Neural progenitor cell (in vitro differentiated cells): Measurements from ENCODE around the gene MMD. TPM values are rescaled to one million over a fixed set of nuclear protein-coding genes. Genes with fewer than 3 reads are reported as not detected.

Experiments used
- DNase-seq: peaks from one replicate; pipeline ENCODE4 v3.0.0-alpha.2; 2016; ENCODE audit warnings: low spot score
- H2AFZ ChIP-seq: fragments of 200-600 bp; sonication (generic); replicated peaks from 2 replicates; pipeline ENCODE4 v1.6.1; 2016; ENCODE audit warnings: antibody characterized with exemption
- H3F3A ChIP-seq: fragments of 200-600 bp; sonication (generic); 2 replicates; pipeline ENCODE4 v1.6.1; 2016; ENCODE audit warnings: antibody characterized with exemption, low read depth
- H3K27ac ChIP-seq: fragments of 200-600 bp; sonication (generic); 2 replicates; pipeline ENCODE4 v1.5.1; 2016; ENCODE audit warnings: mild to moderate bottlenecking
- H3K27me3 ChIP-seq: fragments of 200-600 bp; sonication (generic); 2 replicates; pipeline ENCODE4 v1.6.1; 2016; ENCODE audit warnings: mild to moderate bottlenecking, moderate library complexity
- H3K36me3 ChIP-seq: fragments of 200-600 bp; sonication (generic); 2 replicates; pipeline ENCODE4 v1.5.1; 2016
- H3K4me1 ChIP-seq: fragments of 200-600 bp; sonication (generic); 2 replicates; pipeline ENCODE4 v1.6.1; 2016; ENCODE audit warnings: mixed run types
- H3K4me2 ChIP-seq: fragments of 200-600 bp; sonication (generic); 2 replicates; pipeline ENCODE4 v1.6.1; 2016
- H3K4me3 ChIP-seq: fragments of 200-600 bp; sonication (generic); 2 replicates; pipeline ENCODE4 v1.5.1; 2016
- H3K79me2 ChIP-seq: fragments of 200-600 bp; sonication (generic); 2 replicates; pipeline ENCODE4 v1.6.1; 2016; ENCODE audit warnings: low read depth
- H3K9ac ChIP-seq: fragments of 200-600 bp; sonication (generic); 2 replicates; pipeline ENCODE4 v1.6.1; 2016
- H3K9me3 ChIP-seq: fragments of 200-600 bp; sonication (generic); 2 replicates; pipeline ENCODE4 v1.5.1; 2016; ENCODE audit warnings: low read depth
- H4K20me1 ChIP-seq: fragments of 200-600 bp; sonication (generic); 2 replicates; pipeline ENCODE4 v1.6.1; 2016; ENCODE audit warnings: low read depth
- H3K27ac Mint-ChIP-seq: 3 replicates; pipeline ENCODE4 v1.8.0; 2021; ENCODE audit warnings: mixed read lengths
- H3K27me3 Mint-ChIP-seq: 2 replicates; pipeline ENCODE4 v1.8.0; 2022; ENCODE audit warnings: low read depth, mild to moderate bottlenecking, inconsistent platforms, moderate library complexity, mixed read lengths; ENCODE audit not compliant: insufficient read depth
- H3K36me3 Mint-ChIP-seq: 3 replicates; pipeline ENCODE4 v1.8.0; 2021; ENCODE audit warnings: mixed read lengths
- H3K4me1 Mint-ChIP-seq: 3 replicates; pipeline ENCODE4 v1.8.0; 2021; ENCODE audit warnings: mixed read lengths
- H3K4me3 Mint-ChIP-seq: 3 replicates; pipeline ENCODE4 v1.8.0; 2021; ENCODE audit warnings: mild to moderate bottlenecking, moderate library complexity, mixed read lengths
- H3K9me3 Mint-ChIP-seq: 3 replicates; pipeline ENCODE4 v1.8.0; 2020; ENCODE audit warnings: mixed read lengths
- EZH2 ChIP-seq: fragments of 200-600 bp; sonication (generic); IDR thresholded peaks from 2 replicates; pipeline ENCODE4 v1.6.1; 2017; ENCODE audit warnings: antibody characterized with exemption, mild to moderate bottlenecking, moderate library complexity
- EZH2phosphoT487 ChIP-seq: fragments of 200-600 bp; sonication (generic); IDR thresholded peaks from 2 replicates; pipeline ENCODE4 v1.6.1; 2017; ENCODE audit warnings: antibody characterized with exemption
- total RNA-seq: library from RNA; depleted of rRNA; stranded (reverse); fragments of >200 nt; gene quantifications from 2 replicates; pipeline ENCODE4 v1.2.3, GENCODE V29; 2015; ENCODE audit warnings: low replicate concordance
- TF ChIP-seq, protein P1 (sequence below): fragments of 200-600 bp; sonication (generic); IDR thresholded peaks from 2 replicates; pipeline ENCODE4 v1.5.1; 2017; ENCODE audit warnings: antibody characterized with exemption, mild to moderate bottlenecking

The MMD gene
- total RNA-seq, 1 donor from 2014 or later: 122 TPM

DNA sequence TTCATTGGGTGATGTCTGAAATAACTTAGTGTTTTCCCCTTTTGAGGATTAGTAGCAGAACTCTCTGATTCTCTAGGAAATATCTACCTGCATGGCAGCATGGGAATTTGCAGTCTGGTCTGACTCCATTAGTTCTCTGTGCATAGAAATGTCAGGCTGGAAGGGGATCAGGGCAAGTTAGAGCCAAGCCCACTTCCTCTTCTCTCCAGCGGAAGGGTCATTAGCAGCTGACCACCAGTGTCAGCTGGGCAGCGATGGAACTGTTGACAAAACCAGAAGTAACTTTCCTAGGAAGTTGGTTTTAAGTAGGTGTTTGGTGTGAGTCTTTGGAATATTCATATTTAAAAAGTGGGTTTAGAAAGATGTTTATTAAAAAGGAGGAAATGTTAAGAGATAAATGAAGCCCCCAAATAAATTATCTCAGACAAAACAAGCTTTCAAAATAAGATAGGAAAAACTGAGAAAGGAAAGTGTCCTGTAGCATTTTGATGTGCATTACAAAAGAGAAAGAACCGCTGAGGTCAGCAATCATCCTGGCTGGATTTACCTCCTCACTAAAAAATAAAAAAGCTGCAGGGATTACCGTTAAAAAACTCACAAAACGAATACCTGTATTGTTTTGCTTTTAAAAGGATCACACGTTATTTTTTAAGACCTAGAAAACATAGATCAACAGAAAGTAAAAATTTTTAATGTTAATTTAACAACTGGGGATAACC is 32.4 kb upstream of the MMD start:
- Mint-ChIP-seq H3K27me3 (peaks cover 4% of the 10 kb centered on the region), H3K4me1 (peaks cover 9% of the 10 kb centered on the region), H3K9me3 (peaks cover 6% of the 10 kb centered on the region), H3K27ac (no peak overlapping the region), H3K4me3 (no peak overlapping the region), H3K36me3 (no peaks in the 10 kb centered on the region)
- no peak for DNase-seq
- Histone ChIP-seq H3K4me3 (no peak overlapping the region), H3K27ac (no peak overlapping the region), H3K9me3 (no peaks in the 10 kb centered on the region), H3K4me2 (no peak overlapping the region), H3K27me3 (no peaks in the 10 kb centered on the region), H3F3A (no peaks in the 10 kb centered on the region), H2AFZ (no peak overlapping the region), H3K36me3 (no peaks in the 10 kb centered on the region), H4K20me1 (no peaks in the 10 kb centered on the region), H3K79me2 (no peaks in the 10 kb centered on the region), H3K9ac (no peak overlapping the region), H3K4me1 (peaks cover 7% of the 10 kb centered on the region)
- TF ChIP-seq EZH2 (no peak), EZH2phosphoT487 (no peak)
- TF ChIP-seq, protein P1, sequence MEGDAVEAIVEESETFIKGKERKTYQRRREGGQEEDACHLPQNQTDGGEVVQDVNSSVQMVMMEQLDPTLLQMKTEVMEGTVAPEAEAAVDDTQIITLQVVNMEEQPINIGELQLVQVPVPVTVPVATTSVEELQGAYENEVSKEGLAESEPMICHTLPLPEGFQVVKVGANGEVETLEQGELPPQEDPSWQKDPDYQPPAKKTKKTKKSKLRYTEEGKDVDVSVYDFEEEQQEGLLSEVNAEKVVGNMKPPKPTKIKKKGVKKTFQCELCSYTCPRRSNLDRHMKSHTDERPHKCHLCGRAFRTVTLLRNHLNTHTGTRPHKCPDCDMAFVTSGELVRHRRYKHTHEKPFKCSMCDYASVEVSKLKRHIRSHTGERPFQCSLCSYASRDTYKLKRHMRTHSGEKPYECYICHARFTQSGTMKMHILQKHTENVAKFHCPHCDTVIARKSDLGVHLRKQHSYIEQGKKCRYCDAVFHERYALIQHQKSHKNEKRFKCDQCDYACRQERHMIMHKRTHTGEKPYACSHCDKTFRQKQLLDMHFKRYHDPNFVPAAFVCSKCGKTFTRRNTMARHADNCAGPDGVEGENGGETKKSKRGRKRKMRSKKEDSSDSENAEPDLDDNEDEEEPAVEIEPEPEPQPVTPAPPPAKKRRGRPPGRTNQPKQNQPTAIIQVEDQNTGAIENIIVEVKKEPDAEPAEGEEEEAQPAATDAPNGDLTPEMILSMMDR: no peak

DNA sequence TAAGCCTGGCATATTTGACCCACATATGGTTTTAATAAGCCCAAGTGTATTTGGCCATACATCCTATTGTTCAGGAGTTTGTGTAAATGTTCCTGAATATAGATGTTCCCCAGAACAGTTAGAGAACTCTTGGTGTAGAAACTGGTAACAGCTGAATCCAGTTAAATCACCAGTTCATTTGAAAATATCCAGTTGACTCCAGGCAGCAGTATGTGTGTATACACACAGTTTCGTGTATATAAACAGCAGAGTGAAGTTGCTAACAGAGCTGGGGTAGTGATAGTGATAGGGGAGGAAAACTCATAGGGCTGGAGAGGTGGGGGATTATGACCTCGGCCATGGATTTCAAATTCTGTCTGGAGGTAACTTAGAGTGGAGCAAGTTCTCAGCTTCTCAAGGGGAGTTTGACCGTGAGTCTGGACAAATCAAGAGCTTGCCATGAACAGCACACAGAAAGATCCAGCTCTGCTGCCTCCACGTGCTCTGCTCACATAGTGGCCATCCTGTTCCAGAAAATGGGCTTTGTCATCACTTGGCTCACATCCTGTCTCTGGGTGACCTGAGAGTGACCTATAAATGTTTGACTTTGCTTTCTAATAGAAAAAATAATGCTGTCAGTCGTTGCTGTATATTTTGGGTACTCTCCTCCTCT is 30.6 kb upstream of the MMD start:
- no peaks in the 10 kb centered on the region for H3K79me2 ChIP-seq
- Mint-ChIP-seq H3K27ac (no peak overlapping the region), H3K36me3 (no peaks in the 10 kb centered on the region), H3K4me1 (peaks cover 9% of the 10 kb centered on the region), H3K4me3 (no peak overlapping the region), H3K9me3 (peaks cover 3% of the 10 kb centered on the region), H3K27me3 (peaks cover 4% of the 10 kb centered on the region)
- H3K36me3 ChIP-seq: no peaks in the 10 kb centered on the region
- no peaks in the 10 kb centered on the region for H3K27me3 ChIP-seq
- no peak overlapping the region for H3K4me2 ChIP-seq
- no peaks in the 10 kb centered on the region for H4K20me1 ChIP-seq
- no peak overlapping the region for H3K4me3 ChIP-seq
- H3F3A ChIP-seq: no peaks in the 10 kb centered on the region
- no peak overlapping the region for H3K27ac ChIP-seq
- TF ChIP-seq EZH2phosphoT487 (no peak), EZH2 (no peak)
- TF ChIP-seq, protein P1: no peak
- DNase-seq: no peak
- H3K4me1 ChIP-seq: peaks cover 7% of the 10 kb centered on the region
- no peak overlapping the region for H3K9ac ChIP-seq
- H2AFZ ChIP-seq: no peak overlapping the region
- no peaks in the 10 kb centered on the region for H3K9me3 ChIP-seq

DNA sequence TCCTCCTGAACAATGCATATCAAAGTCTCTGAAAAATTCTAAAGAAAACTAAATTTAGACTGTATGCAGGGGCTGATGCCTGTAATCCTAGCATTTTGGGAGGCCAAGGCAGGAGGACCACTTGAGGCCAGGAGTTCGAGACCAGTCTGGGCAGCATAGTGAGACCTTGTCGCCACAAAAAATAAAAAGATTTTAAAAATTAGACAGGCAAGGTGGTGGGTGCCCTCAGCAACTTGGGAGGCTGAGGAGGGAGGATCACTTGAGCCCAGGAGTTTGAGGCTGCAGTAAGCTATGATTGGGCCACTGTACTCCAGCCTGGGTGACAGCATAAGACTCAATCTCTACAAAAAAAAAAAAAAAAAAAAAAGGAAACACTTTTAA is 30.1 kb upstream of the MMD start:
- H3K4me1 Mint-ChIP-seq: peaks cover 9% of the 10 kb centered on the region
- no peak overlapping the region for H3K4me2 ChIP-seq
- H3K27ac ChIP-seq: no peak overlapping the region
- no peaks in the 10 kb centered on the region for H4K20me1 ChIP-seq
- H3K4me3 ChIP-seq: no peak overlapping the region
- no peaks in the 10 kb centered on the region for H3K9me3 ChIP-seq
- no peaks in the 10 kb centered on the region for H3F3A ChIP-seq
- H2AFZ ChIP-seq: no peak overlapping the region
- no peaks in the 10 kb centered on the region for H3K27me3 ChIP-seq
- no peaks in the 10 kb centered on the region for H3K36me3 Mint-ChIP-seq
- TF ChIP-seq EZH2phosphoT487 (no peak), EZH2 (no peak)
- TF ChIP-seq, protein P1: no peak
- H3K36me3 ChIP-seq: no peaks in the 10 kb centered on the region
- H3K4me1 ChIP-seq: peaks cover 7% of the 10 kb centered on the region
- DNase-seq: no peak
- no peaks in the 10 kb centered on the region for H3K79me2 ChIP-seq
- peaks cover 4% of the 10 kb centered on the region for H3K27me3 Mint-ChIP-seq
- no peak overlapping the region for H3K27ac Mint-ChIP-seq
- H3K9me3 Mint-ChIP-seq: peaks cover 2% of the 10 kb centered on the region
- no peak overlapping the region for H3K9ac ChIP-seq
- no peak overlapping the region for H3K4me3 Mint-ChIP-seq
